Tibial nerve (tissue), 3 donors: ENCODE data around the gene MPZ.

Source experiments
- POLR2A ChIP-seq, 2 donors: fragments of 450-650 bp; IDR thresholded peaks; one replicate each; pipeline ENCODE4 v1.6.1; 2017; ENCODE audit warnings: antibody characterized with exemption in 2 of 2, mild to moderate bottlenecking in 2 of 2, moderate library complexity in 2 of 2
- TF ChIP-seq, protein P1 (sequence below), 5 experiments: fragments of 200-600 bp in 3 of 5; fragments of 450-650 bp in 2 of 5; sonication (generic) in 3 of 5; IDR thresholded peaks; one replicate each; pipeline ENCODE4 v1.5.1; 2016 to 2019; ENCODE audit warnings: antibody characterized with exemption in 5 of 5, mild to moderate bottlenecking in 3 of 5, moderate library complexity in 2 of 5

DNA sequence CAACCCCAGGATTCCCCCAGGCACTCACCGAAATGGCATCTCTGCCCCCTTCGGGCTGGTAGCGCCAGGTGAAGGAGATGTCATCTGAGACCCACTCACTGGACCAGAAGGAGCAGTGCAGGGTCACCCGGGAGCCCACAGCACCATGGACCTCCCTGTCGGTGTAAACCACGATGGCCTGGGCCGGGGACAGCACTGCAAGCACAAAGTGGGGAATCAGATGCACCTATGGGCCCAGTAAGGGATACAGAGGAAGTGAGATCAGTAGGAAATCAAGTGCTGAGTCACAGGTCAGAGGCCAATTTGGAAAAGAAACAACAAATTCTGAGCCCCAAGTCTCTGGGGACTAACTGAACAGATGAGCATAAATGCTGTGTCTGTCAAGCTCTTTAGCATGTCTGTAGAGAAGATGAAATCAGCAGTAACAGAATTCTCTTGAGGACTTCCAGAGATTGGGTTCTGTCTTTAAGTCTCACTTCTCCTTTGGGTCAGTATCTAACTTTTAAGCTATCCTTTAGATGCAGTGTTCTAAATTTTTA is 2.5 kb downstream of the MPZ start:
- TF ChIP-seq, protein P1, sequence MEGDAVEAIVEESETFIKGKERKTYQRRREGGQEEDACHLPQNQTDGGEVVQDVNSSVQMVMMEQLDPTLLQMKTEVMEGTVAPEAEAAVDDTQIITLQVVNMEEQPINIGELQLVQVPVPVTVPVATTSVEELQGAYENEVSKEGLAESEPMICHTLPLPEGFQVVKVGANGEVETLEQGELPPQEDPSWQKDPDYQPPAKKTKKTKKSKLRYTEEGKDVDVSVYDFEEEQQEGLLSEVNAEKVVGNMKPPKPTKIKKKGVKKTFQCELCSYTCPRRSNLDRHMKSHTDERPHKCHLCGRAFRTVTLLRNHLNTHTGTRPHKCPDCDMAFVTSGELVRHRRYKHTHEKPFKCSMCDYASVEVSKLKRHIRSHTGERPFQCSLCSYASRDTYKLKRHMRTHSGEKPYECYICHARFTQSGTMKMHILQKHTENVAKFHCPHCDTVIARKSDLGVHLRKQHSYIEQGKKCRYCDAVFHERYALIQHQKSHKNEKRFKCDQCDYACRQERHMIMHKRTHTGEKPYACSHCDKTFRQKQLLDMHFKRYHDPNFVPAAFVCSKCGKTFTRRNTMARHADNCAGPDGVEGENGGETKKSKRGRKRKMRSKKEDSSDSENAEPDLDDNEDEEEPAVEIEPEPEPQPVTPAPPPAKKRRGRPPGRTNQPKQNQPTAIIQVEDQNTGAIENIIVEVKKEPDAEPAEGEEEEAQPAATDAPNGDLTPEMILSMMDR (IDR thresholded peaks at IDR 0.05): no peak
- TF ChIP-seq POLR2A (IDR thresholded peaks at IDR 0.05): no peak
